HepG2 (cell line): ENCODE results near the gene CRAT. TPM values are rescaled to one million over a fixed set of nuclear protein-coding genes. Genes with fewer than 3 reads are reported as not detected.

Experiments used
- AKAP8 ChIP-seq: sonication (generic); formaldehyde crosslinking; IDR thresholded peaks from 2 replicates; pipeline ENCODE4 v1.5.1; 2020; ENCODE audit warnings: mild to moderate bottlenecking, missing genetic modification reagents
- CCAR2 ChIP-seq: fragments of 200-400 bp; formaldehyde crosslinking; optimal IDR thresholded peaks from 2 replicates; pipeline ENCODE3; 2018; ENCODE audit warnings: low read depth, mild to moderate bottlenecking, low read length, moderate library complexity
- HDAC2 ChIP-seq: sonication (generic); formaldehyde crosslinking; IDR thresholded peaks from 2 replicates; pipeline ENCODE4 v1.4.0; 2020; ENCODE audit warnings: missing genetic modification reagents
- HOXD1 ChIP-seq: sonication (generic); formaldehyde crosslinking; IDR thresholded peaks from 2 replicates; pipeline ENCODE4 v1.5.0; 2020; ENCODE audit warnings: missing genetic modification reagents
- KLF6 ChIP-seq: IDR thresholded peaks from 2 replicates; pipeline ENCODE4 v1.8.0; 2016; ENCODE audit warnings: missing biosample characterization, missing genetic modification reagents
- MLLT10 ChIP-seq: sonication (generic); formaldehyde crosslinking; IDR thresholded peaks from 2 replicates; pipeline ENCODE4 v1.4.0; 2020; ENCODE audit warnings: missing genetic modification reagents
- TP53 ChIP-seq: sonication (generic); formaldehyde crosslinking; conservative IDR thresholded peaks from 2 replicates; pipeline ENCODE4 v1.4.0; 2020; ENCODE audit warnings: missing genetic modification reagents
- ZNF75D ChIP-seq: sonication (generic); formaldehyde crosslinking; IDR thresholded peaks from 2 replicates; pipeline ENCODE4 v1.8.1; 2023; ENCODE audit warnings: missing genetic modification reagents, mild to moderate bottlenecking, borderline replicate concordance
- ZNF766 ChIP-seq: sonication (generic); formaldehyde crosslinking; IDR thresholded peaks from 2 replicates; pipeline ENCODE4 v1.5.0; 2020; ENCODE audit warnings: missing genetic modification reagents, borderline replicate concordance
- polyA plus RNA-seq, 8 experiments: library from polyadenylated mRNA; depleted of rRNA in 3 of 8; stranded (reverse) in 7 of 8; unstranded in 1 of 8; fragments of >200 nt; fragmentation: Illumina TruSeq in 4 of 8; extraction: Trizol in 4 of 8; gene quantifications; 2 replicates each; pipeline versions ENCODE4 v1.2.1 to v1.2.3, GENCODE V29; 2011 to 2016; ENCODE audit warnings: low read depth in 4 of 8, missing spikeins in 1 of 8, mixed read lengths in 1 of 8; ENCODE audit not compliant: insufficient read depth in 1 of 8
- total RNA-seq, 5 experiments: library from RNA; depleted of rRNA; stranded (reverse); fragments of >200 nt; fragmentation: Illumina TruSeq; extraction: Trizol; gene quantifications; 2 replicates each; pipeline ENCODE4 v1.2.3, GENCODE V29; 2016; ENCODE audit warnings: low read depth in 1 of 5
- TF ChIP-seq, protein P1 (sequence below): sonication (generic); formaldehyde crosslinking; IDR thresholded peaks from 2 replicates; pipeline ENCODE4 v1.5.0; 2020; ENCODE audit warnings: mild to moderate bottlenecking, missing genetic modification reagents
- TF ChIP-seq, protein P2 (sequence below): sonication (generic); formaldehyde crosslinking; IDR thresholded peaks from 2 replicates; pipeline ENCODE4 v1.8.0; 2022; ENCODE audit warnings: missing genetic modification reagents, mild to moderate bottlenecking, inconsistent platforms, borderline replicate concordance
- TF ChIP-seq, protein P3 (sequence below): sonication (generic); formaldehyde crosslinking; IDR thresholded peaks from 2 replicates; pipeline ENCODE4 v1.4.0; 2020; ENCODE audit warnings: mild to moderate bottlenecking, missing genetic modification reagents, borderline replicate concordance
- TF ChIP-seq, protein P4 (sequence below), 2 experiments: sonication (generic) in 1 of 2; formaldehyde crosslinking in 1 of 2; IDR thresholded peaks; 2 replicates each; pipeline versions ENCODE4 v1.5.1 to v1.6.1; 2011 to 2020; ENCODE audit warnings: borderline replicate concordance in 1 of 2, low read depth in 1 of 2, low read length in 1 of 2, mild to moderate bottlenecking in 1 of 2, missing genetic modification reagents in 1 of 2, moderate library complexity in 1 of 2
- TF ChIP-seq, protein P5 (sequence below): sonication (generic); formaldehyde crosslinking; IDR thresholded peaks from 2 replicates; pipeline ENCODE4 v1.4.0; 2020; ENCODE audit warnings: missing genetic modification reagents, borderline replicate concordance

Gene CRAT
- total and polyA plus RNA-seq, 2 of the 13 experiments (the other 11 are each of a cell fraction or from before 2014, with no cell fraction given), result 26.1 to 26.6 TPM

DNA sequence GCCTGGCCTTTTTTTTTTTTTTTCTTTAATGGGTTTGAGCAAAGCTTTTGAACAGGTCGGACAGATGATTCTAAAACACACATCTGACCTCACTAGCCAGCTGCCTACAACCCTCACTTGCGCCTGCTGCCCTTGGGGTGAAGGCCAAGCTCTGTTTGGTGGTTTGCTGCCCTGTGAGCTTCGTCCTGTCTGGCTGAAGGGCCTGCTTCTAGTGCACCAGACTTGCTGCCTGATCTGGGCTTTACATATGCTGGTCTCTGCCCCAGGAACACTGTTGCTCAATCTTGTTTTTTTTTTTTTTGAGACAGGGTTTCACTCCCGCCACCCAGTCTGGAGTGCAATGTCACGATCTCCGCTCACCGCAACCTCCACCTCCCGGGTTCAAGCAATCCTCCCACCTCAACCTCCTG is 46.1 kb downstream of the CRAT start (continued):
- TF ChIP-seq, protein P1, sequence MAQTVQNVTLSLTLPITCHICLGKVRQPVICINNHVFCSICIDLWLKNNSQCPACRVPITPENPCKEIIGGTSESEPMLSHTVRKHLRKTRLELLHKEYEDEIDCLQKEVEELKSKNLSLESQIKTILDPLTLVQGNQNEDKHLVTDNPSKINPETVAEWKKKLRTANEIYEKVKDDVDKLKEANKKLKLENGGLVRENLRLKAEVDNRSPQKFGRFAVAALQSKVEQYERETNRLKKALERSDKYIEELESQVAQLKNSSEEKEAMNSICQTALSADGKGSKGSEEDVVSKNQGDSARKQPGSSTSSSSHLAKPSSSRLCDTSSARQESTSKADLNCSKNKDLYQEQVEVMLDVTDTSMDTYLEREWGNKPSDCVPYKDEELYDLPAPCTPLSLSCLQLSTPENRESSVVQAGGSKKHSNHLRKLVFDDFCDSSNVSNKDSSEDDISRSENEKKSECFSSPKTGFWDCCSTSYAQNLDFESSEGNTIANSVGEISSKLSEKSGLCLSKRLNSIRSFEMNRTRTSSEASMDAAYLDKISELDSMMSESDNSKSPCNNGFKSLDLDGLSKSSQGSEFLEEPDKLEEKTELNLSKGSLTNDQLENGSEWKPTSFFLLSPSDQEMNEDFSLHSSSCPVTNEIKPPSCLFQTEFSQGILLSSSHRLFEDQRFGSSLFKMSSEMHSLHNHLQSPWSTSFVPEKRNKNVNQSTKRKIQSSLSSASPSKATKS, result no peak
- TF ChIP-seq, protein P2, sequence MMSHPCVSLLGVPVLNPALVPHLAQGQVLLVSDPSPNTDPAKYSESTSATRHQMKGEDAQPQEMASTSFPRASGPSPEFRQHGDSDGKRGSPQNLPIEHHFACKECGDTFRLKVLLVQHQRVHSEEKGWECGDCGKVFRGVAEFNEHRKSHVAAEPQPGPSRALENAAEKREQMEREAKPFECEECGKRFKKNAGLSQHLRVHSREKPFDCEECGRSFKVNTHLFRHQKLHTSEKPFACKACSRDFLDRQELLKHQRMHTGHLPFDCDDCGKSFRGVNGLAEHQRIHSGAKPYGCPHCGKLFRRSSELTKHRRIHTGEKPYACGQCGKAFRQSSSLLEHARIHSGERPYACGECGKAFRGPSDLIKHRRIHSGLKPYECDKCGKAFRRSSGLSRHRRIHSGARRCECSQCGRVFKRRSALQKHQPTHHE, result no peak; the same call in 1 of the 2 replicates
- TF ChIP-seq, protein P3, sequence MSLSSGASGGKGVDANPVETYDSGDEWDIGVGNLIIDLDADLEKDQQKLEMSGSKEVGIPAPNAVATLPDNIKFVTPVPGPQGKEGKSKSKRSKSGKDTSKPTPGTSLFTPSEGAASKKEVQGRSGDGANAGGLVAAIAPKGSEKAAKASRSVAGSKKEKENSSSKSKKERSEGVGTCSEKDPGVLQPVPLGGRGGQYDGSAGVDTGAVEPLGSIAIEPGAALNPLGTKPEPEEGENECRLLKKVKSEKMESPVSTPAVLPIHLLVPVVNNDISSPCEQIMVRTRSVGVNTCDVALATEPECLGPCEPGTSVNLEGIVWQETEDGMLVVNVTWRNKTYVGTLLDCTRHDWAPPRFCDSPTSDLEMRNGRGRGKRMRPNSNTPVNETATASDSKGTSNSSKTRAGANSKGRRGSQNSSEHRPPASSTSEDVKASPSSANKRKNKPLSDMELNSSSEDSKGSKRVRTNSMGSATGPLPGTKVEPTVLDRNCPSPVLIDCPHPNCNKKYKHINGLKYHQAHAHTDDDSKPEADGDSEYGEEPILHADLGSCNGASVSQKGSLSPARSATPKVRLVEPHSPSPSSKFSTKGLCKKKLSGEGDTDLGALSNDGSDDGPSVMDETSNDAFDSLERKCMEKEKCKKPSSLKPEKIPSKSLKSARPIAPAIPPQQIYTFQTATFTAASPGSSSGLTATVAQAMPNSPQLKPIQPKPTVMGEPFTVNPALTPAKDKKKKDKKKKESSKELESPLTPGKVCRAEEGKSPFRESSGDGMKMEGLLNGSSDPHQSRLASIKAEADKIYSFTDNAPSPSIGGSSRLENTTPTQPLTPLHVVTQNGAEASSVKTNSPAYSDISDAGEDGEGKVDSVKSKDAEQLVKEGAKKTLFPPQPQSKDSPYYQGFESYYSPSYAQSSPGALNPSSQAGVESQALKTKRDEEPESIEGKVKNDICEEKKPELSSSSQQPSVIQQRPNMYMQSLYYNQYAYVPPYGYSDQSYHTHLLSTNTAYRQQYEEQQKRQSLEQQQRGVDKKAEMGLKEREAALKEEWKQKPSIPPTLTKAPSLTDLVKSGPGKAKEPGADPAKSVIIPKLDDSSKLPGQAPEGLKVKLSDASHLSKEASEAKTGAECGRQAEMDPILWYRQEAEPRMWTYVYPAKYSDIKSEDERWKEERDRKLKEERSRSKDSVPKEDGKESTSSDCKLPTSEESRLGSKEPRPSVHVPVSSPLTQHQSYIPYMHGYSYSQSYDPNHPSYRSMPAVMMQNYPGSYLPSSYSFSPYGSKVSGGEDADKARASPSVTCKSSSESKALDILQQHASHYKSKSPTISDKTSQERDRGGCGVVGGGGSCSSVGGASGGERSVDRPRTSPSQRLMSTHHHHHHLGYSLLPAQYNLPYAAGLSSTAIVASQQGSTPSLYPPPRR, result peak; percentile 80; the same call in 1 of the 2 replicates
- TF ChIP-seq HOXD1 (CRISPR knock-in tag) (no peak), ZNF75D (CRISPR knock-in tag) (no peak), HDAC2 (CRISPR knock-in tag) (peak; percentile 89), ZNF766 (CRISPR knock-in tag) (no peak), MLLT10 (CRISPR knock-in tag) (no peak), AKAP8 (CRISPR knock-in tag) (peak; percentile 80; the same call in 1 of the 2 replicates), KLF6 (CRISPR knock-in tag) (no peak), CCAR2 (no peak), TP53 (no peak)
- TF ChIP-seq, protein P4, sequence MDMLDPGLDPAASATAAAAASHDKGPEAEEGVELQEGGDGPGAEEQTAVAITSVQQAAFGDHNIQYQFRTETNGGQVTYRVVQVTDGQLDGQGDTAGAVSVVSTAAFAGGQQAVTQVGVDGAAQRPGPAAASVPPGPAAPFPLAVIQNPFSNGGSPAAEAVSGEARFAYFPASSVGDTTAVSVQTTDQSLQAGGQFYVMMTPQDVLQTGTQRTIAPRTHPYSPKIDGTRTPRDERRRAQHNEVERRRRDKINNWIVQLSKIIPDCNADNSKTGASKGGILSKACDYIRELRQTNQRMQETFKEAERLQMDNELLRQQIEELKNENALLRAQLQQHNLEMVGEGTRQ (IDR thresholded peaks at IDR 0.05; ENCODE audit: low read depth, low read length), result no peak
- TF ChIP-seq, protein P4 (CRISPR knock-in tag; IDR thresholded peaks at IDR 0.05; ENCODE audit: borderline replicate concordance), result no peak
- TF ChIP-seq, protein P5, sequence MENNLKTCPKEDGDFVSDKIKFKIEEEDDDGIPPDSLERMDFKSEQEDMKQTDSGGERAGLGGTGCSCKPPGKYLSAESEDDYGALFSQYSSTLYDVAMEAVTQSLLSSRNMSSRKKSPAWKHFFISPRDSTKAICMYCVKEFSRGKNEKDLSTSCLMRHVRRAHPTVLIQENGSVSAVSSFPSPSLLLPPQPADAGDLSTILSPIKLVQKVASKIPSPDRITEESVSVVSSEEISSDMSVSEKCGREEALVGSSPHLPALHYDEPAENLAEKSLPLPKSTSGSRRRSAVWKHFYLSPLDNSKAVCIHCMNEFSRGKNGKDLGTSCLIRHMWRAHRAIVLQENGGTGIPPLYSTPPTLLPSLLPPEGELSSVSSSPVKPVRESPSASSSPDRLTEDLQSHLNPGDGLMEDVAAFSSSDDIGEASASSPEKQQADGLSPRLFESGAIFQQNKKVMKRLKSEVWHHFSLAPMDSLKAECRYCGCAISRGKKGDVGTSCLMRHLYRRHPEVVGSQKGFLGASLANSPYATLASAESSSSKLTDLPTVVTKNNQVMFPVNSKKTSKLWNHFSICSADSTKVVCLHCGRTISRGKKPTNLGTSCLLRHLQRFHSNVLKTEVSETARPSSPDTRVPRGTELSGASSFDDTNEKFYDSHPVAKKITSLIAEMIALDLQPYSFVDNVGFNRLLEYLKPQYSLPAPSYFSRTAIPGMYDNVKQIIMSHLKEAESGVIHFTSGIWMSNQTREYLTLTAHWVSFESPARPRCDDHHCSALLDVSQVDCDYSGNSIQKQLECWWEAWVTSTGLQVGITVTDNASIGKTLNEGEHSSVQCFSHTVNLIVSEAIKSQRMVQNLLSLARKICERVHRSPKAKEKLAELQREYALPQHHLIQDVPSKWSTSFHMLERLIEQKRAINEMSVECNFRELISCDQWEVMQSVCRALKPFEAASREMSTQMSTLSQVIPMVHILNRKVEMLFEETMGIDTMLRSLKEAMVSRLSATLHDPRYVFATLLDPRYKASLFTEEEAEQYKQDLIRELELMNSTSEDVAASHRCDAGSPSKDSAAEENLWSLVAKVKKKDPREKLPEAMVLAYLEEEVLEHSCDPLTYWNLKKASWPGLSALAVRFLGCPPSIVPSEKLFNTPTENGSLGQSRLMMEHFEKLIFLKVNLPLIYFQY, result peak; percentile 82; the same call in 1 of the 2 replicates
